Measurements from ENCODE around the gene CYB5R4. TPM values are rescaled to one million over a fixed set of nuclear protein-coding genes. Genes with fewer than 3 reads are reported as not detected.

The CYB5R4 gene
- total RNA-seq, 1 experiment from 2014 or later, result 24.0 TPM

- H3K9me2 ChIP-seq (ENCODE audit: insufficient read depth), result no peaks in the 10 kb centered on the region
- ChIA-PET POLR2A (no interaction called here), CTCF (interaction anchor here (1.4 kb wide), 1 partner anchor 331 kb away, joined by 3 read pairs; no protein-coding TSS in a partner anchor), RAD21 (ENCODE audit: low non-redundant PET in 1 of 2, low total read pairs in 2 of 2, uncharacterized antibody in 2 of 2, unreplicated experiment in 2 of 2) (no interaction called here)
- no peaks in the 10 kb centered on the region for H3K4me1 ChIP-seq (ENCODE audit: control insufficient read depth in 1 of 2, insufficient read depth in 2 of 2, low read length in 2 of 2)
- DNase-seq (ENCODE audit: low read depth, low spot score) (no peak), ATAC-seq (no peak)
- H3K36me3 ChIP-seq (ENCODE audit: control insufficient read depth in 1 of 2, insufficient read depth in 2 of 2, low read length in 2 of 2), result no peaks in the 10 kb centered on the region
- H3K4me2 ChIP-seq (ENCODE audit: low read length), result no peak overlapping the region
- no peak overlapping the region for H3K9ac ChIP-seq (ENCODE audit: low read length)
- no peaks in the 10 kb centered on the region for H3K27me3 ChIP-seq (ENCODE audit: insufficient read depth, low read length)
- no peaks in the 10 kb centered on the region; the same call in 1 of the 2 replicates for H3K79me2 ChIP-seq (ENCODE audit: insufficient read depth, low read length)
- H3K4me3 ChIP-seq (replicated peaks in 1 of 2; ENCODE audit: low read depth in 1 of 2, low read length in 2 of 2), result no peak overlapping the region
- no peaks in the 10 kb centered on the region for H3K9me3 ChIP-seq (ENCODE audit: control insufficient read depth in 1 of 2, insufficient read depth in 1 of 2, low read depth in 1 of 2, low read length in 2 of 2)
- BruUV-seq (replicated peaks), result no TSS peak
- H2AFZ ChIP-seq (ENCODE audit: low read depth, low read length, poor library complexity, severe bottlenecking), result no peak overlapping the region
- no peaks in the 10 kb centered on the region; the same call in 1 of the 2 replicates for H4K20me1 ChIP-seq (ENCODE audit: insufficient read depth)
- no peak overlapping the region for H3K27ac ChIP-seq (ENCODE audit: low read depth, low read length)
- intact Hi-C loops (cut with micrococcal nuclease), result loop anchor here (10.0 kb wide), 2 partner anchors 525 to 1435 kb away; no protein-coding TSS in a partner anchor
- no peak for TF ChIP-seq ZNF274 (IDR thresholded peaks at IDR 0.05; ENCODE audit: low read depth, low read length)
- TF ChIP-seq, protein P1, sequence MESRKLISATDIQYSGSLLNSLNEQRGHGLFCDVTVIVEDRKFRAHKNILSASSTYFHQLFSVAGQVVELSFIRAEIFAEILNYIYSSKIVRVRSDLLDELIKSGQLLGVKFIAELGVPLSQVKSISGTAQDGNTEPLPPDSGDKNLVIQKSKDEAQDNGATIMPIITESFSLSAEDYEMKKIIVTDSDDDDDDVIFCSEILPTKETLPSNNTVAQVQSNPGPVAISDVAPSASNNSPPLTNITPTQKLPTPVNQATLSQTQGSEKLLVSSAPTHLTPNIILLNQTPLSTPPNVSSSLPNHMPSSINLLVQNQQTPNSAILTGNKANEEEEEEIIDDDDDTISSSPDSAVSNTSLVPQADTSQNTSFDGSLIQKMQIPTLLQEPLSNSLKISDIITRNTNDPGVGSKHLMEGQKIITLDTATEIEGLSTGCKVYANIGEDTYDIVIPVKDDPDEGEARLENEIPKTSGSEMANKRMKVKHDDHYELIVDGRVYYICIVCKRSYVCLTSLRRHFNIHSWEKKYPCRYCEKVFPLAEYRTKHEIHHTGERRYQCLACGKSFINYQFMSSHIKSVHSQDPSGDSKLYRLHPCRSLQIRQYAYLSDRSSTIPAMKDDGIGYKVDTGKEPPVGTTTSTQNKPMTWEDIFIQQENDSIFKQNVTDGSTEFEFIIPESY (IDR thresholded peaks at IDR 0.05; ENCODE audit: extremely low read depth, insufficient replicate concordance, low read length), result no peak
- no peak for TF ChIP-seq CBX3 (IDR thresholded peaks at IDR 0.05; ENCODE audit: low read depth)
- no peak for TF ChIP-seq POLR2A (IDR thresholded peaks at IDR 0.05; ENCODE audit: borderline replicate concordance, extremely low read depth, insufficient read depth, insufficient read length)
- TF ChIP-seq, protein P2, sequence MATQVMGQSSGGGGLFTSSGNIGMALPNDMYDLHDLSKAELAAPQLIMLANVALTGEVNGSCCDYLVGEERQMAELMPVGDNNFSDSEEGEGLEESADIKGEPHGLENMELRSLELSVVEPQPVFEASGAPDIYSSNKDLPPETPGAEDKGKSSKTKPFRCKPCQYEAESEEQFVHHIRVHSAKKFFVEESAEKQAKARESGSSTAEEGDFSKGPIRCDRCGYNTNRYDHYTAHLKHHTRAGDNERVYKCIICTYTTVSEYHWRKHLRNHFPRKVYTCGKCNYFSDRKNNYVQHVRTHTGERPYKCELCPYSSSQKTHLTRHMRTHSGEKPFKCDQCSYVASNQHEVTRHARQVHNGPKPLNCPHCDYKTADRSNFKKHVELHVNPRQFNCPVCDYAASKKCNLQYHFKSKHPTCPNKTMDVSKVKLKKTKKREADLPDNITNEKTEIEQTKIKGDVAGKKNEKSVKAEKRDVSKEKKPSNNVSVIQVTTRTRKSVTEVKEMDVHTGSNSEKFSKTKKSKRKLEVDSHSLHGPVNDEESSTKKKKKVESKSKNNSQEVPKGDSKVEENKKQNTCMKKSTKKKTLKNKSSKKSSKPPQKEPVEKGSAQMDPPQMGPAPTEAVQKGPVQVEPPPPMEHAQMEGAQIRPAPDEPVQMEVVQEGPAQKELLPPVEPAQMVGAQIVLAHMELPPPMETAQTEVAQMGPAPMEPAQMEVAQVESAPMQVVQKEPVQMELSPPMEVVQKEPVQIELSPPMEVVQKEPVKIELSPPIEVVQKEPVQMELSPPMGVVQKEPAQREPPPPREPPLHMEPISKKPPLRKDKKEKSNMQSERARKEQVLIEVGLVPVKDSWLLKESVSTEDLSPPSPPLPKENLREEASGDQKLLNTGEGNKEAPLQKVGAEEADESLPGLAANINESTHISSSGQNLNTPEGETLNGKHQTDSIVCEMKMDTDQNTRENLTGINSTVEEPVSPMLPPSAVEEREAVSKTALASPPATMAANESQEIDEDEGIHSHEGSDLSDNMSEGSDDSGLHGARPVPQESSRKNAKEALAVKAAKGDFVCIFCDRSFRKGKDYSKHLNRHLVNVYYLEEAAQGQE (IDR thresholded peaks at IDR 0.05; ENCODE audit: low read depth), result no peak
- TF ChIP-seq RAD21 (IDR thresholded peaks at IDR 0.05; ENCODE audit: low read depth), result no peak
- TF ChIP-seq SRF (IDR thresholded peaks at IDR 0.05; ENCODE audit: low read depth), result no peak
- TF ChIP-seq JUND (IDR thresholded peaks at IDR 0.05), result no peak
- TF ChIP-seq EGR1 (IDR thresholded peaks at IDR 0.05; ENCODE audit: low read depth), result no peak
- no peak for TF ChIP-seq ATF3 (IDR thresholded peaks at IDR 0.05)
- no peak for TF ChIP-seq CEBPB (IDR thresholded peaks at IDR 0.05; ENCODE audit: low read depth)
- no peak for TF ChIP-seq EZH2 (IDR thresholded peaks at IDR 0.05)
- TF ChIP-seq TCF7L2 (IDR thresholded peaks at IDR 0.05; ENCODE audit: borderline replicate concordance, extremely low read depth, insufficient read depth, insufficient read length), result no peak
- TF ChIP-seq POLR2AphosphoS5 (IDR thresholded peaks at IDR 0.05; ENCODE audit: low read depth, low read length), result no peak
- no peak for TF ChIP-seq EZH2phosphoT487 (IDR thresholded peaks at IDR 0.05; ENCODE audit: borderline replicate concordance)
- no peak for TF ChIP-seq FOSL1 (IDR thresholded peaks at IDR 0.05; ENCODE audit: low read depth)
Measured at GRCh38 chr6:83889621-83890020, 30.1 kb downstream of the CYB5R4 start.

All from HCT116 (cell line).